AG04450 (cell line): ENCODE results near the gene EPHA5. TPM values are rescaled to one million over a fixed set of nuclear protein-coding genes. Genes with fewer than 3 reads are reported as not detected.

ENCODE experiments used
- CTCF ChIA-PET: fragments of 300-600, 350-600 bp; formaldehyde crosslinking; extraction: SDS; loops from one replicate; lab custom pipeline; 2022; ENCODE audit warnings: antibody characterized with exemption, inconsistent platforms; lab: Charles Lee
- POLR2A ChIA-PET: fragments of 350-600 bp; formaldehyde crosslinking; extraction: SDS; loops from one replicate; lab custom pipeline; 2021; ENCODE audit warnings: antibody characterized with exemption, inconsistent platforms; lab: Yijun Ruan, JAX
- DNase-seq: peaks from one replicate; pipeline ENCODE4 v3.0.0-alpha.2; 2011; ENCODE audit warnings: low read depth, low spot score
- H3K27ac ChIP-seq: one replicate; pipeline ENCODE4 v1.5.1; 2012; ENCODE audit warnings: low read depth, low read length, control low read depth
- H3K27me3 ChIP-seq: one replicate; pipeline ENCODE4 v1.6.0; 2012; ENCODE audit warnings: low read length; ENCODE audit not compliant: control insufficient read depth, insufficient read depth
- H3K4me3 ChIP-seq: 2 replicates; pipeline ENCODE4 v1.5.1; 2011; ENCODE audit warnings: mild to moderate bottlenecking, low read depth, low read length, control low read depth
- H3K9me3 ChIP-seq: 2 replicates; pipeline ENCODE4 v1.5.1; 2012; ENCODE audit warnings: low read length; ENCODE audit not compliant: control insufficient read depth, insufficient read depth
- CTCF ChIP-seq: IDR thresholded peaks from 2 replicates; pipeline ENCODE4 v1.5.1; 2011; ENCODE audit warnings: low read depth, low read length, control low read depth, inconsistent platforms
- polyA plus RNA-seq: library from polyadenylated mRNA; depleted of rRNA; stranded (reverse); fragments of >200 nt; gene quantifications from 2 replicates; pipeline ENCODE4 v1.2.3, GENCODE V29; 2011

The EPHA5 gene
- polyA plus RNA-seq, 1 experiment = 0.04 TPM

- CTCF ChIA-PET = no interaction called here
- no peak for DNase-seq
- TF ChIP-seq CTCF = no peak
- Histone ChIP-seq H3K27ac (no peak overlapping the region), H3K4me3 (no peak overlapping the region), H3K9me3 (no peaks in the 10 kb centered on the region), H3K27me3 (no peaks in the 10 kb centered on the region)
- POLR2A ChIA-PET = no interaction called here
Measured at GRCh38 chr4:65653740-65654361, 16.4 kb downstream of the EPHA5 start.

DNA sequence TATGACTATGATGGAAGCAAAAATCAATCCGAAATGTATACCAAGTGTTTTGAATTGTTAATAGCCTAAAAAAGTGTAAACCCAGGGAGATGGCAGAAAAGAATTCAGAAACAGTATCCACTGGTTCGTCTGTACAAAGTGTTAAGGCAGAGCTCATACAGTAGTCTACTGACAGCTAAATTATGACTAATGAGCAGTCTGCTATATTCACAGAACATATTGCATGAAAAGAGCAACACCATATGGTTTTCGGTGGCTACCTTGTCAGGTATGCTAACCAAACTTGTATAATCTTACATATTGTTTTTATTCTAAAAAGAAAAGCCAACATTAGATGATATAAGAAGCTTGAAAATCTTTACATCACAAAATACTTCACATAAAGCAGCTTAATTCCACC lies 18.5 kb downstream of the EPHA5 start:
- TF ChIP-seq CTCF = no peak
- DNase-seq = no peak
- ChIA-PET CTCF (no interaction called here), POLR2A (no interaction called here)
- no peaks in the 10 kb centered on the region for H3K9me3 ChIP-seq
- no peaks in the 10 kb centered on the region for H3K27me3 ChIP-seq
- H3K27ac ChIP-seq = no peak overlapping the region
- no peak overlapping the region for H3K4me3 ChIP-seq

DNA sequence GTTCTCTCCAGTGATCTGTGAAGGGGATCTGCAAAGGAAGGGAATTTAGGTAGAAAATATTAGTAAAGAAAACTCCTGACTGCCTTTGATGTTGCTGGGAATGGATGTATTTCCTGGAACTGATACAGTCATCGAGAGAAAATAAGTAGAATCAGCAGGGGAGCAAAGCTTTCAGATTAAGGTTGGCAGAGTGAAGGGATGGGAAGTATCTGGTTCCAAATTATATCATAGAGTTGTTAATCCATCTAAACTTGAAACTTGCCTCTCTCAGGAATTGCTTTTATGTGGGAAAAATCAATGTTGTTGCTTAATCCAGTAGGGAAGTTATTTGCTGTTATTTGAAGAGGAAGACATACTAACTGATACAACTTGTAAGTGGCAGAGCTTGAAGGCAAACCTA lies 19.3 kb downstream of the EPHA5 start:
- DNase-seq = no peak
- POLR2A ChIA-PET = no interaction called here
- TF ChIP-seq CTCF = no peak
- CTCF ChIA-PET = no interaction called here
- no peak overlapping the region for H3K27ac ChIP-seq
- no peaks in the 10 kb centered on the region for H3K27me3 ChIP-seq
- H3K4me3 ChIP-seq = no peak overlapping the region
- H3K9me3 ChIP-seq = no peaks in the 10 kb centered on the region

DNA sequence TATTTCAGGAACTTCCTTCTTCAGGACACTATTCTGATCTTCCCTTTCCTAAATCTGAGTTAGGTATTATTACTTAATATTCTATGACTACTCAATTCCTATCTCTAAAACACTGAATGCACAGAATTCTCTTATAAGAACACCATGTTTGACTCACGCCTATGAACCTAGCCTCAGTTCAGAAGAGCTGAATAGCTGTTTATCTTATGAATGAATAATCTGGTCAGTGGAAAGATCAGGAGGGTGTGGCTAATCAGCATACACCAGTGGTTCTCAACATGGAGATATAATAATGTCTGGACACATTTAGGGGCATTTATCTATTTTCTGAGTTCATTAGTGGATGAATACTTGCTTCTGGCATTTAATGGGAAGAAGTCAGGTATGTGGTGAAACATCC lies 24.2 kb downstream of the EPHA5 start:
- POLR2A ChIA-PET = no interaction called here
- CTCF ChIA-PET = no interaction called here
- no peak overlapping the region for H3K4me3 ChIP-seq
- no peak overlapping the region for H3K27ac ChIP-seq
- no peaks in the 10 kb centered on the region for H3K9me3 ChIP-seq
- no peak for TF ChIP-seq CTCF
- DNase-seq = no peak
- no peaks in the 10 kb centered on the region for H3K27me3 ChIP-seq

DNA sequence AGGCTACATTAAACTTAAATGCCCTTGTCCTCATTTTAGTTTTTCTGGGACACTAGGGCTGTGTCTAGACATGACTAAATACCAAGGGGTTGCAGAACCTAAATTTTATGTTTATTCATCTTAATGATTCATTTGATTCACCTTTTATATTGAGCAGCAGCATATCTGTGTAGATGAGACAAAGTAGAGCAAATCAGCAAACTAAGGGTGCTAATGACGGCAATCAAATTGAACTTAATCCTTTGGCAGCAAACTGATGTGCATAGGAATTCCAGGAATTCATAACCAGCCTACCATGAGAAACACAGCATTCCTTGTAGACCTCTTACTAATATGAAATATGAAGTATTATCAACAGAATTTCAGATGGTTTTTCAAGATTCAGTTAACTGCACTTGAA lies 25.1 kb downstream of the EPHA5 start:
- no peak for DNase-seq
- Histone ChIP-seq H3K27ac (no peak overlapping the region), H3K9me3 (no peaks in the 10 kb centered on the region), H3K4me3 (no peak overlapping the region), H3K27me3 (no peaks in the 10 kb centered on the region)
- ChIA-PET POLR2A (no interaction called here), CTCF (no interaction called here)
- no peak for TF ChIP-seq CTCF
